CD4-positive, alpha-beta T cell treated with Interleukin-21 for 1 hour (primary cell): ENCODE results near the gene CEP350.
A peak's percentile ranks its signal among the peaks of the same experiment; 100 is the strongest.

Experiments
- DNase-seq: peaks from one replicate; pipeline ENCODE4 v3.0.0-alpha.2; 2020

Gene CEP350

GRCh38 chr1:180066150-180066549 is 111.5 kb downstream of the CEP350 start:
- DNase-seq: no peak

GRCh38 chr1:180070286-180070685 is 115.7 kb downstream of the CEP350 start:
- DNase-seq: no peak

- DNase-seq: no peak
Observed at GRCh38 chr1:180071759-180072158, 117.1 kb downstream of the CEP350 start.

GRCh38 chr1:180080439-180080838 is 125.8 kb downstream of the CEP350 start:
- DNase-seq: no peak

GRCh38 chr1:180081474-180081873 is 126.9 kb downstream of the CEP350 start:
- no peak for DNase-seq

DNA sequence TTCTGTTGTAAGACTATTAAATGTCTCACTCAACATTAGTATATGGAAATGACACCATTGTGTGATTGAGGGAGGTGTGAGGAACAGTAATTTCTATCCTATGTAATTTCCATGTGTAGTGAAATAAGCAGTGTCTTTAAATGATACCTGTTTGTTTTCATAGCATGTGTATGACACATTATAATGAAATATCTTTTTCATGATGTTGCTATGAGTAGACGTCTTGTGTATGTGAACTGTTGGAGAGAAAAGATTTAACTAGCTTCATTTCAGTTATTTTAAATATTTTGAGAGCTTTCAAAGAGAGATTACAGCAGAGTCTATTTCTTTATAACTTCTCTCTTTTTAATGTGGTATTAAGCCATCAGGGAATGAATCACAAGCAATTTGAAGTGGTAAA is 128.6 kb downstream of the CEP350 start:
- no peak for DNase-seq

DNA sequence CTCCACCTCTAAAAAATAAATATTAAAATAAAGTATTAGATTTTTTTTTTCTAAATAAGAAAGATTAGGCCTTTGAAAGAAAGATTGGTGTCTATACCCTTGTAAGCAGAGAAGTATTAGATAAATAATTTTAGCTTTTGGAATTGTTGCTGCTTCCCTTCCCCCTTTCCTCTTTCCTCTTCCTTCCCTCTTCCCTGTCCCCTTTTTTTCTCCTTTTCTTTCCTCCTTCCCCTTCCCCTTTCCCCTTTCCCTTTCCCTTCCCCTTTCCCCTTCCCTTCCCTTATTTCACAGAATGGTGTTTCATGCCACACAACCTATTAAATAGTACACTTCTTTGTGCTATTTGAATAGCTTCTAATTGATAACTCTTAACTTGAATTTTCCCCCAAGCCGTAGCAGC is 130.3 kb downstream of the CEP350 start:
- no peak for DNase-seq

DNA sequence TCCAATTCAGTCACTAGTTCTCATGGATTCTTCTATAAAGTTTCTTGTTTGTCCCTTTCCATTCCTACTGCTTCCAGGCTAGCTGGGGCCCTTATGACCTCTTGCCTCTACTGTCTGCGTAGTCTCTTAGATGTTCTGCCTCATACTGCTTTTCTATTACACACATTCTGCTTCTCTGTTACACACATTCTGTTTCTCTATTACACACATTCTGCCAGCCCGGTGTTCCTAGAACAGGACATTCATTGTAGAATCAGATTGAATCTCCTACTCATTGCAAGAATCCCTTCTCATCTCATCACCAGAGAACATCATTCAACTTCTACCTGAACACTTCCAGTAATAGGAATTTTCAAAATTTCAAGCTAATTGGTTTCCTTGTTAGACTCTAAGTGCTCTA is 130.7 kb downstream of the CEP350 start:
- no peak for DNase-seq

DNA sequence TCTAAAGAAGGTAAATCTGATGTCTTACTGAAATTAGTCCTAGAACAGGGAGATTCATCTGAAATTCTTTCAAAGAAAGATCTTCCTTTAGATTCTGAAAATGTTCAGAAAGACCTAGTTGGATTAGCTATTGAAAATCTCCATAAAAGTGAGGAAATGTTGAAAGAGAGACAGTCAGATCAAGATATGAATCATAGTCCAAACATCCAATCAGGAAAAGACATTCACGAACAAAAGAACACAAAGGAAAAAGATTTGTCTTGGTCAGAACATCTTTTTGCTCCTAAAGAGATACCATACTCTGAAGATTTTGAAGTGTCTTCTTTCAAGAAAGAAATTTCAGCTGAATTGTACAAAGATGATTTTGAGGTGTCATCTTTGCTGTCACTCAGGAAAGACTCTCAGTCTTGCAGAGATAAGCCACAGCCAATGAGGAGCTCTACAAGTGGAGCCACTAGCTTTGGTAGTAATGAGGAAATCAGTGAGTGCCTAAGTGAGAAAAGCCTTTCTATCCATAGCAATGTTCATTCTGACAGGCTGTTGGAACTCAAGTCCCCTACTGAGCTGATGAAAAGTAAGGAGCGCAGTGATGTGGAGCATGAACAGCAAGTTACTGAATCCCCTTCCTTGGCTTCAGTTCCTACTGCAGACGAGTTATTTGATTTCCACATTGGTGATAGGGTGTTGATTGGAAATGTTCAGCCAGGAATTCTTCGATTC is 138.5 kb downstream of the CEP350 start:
- no peak for DNase-seq

DNA sequence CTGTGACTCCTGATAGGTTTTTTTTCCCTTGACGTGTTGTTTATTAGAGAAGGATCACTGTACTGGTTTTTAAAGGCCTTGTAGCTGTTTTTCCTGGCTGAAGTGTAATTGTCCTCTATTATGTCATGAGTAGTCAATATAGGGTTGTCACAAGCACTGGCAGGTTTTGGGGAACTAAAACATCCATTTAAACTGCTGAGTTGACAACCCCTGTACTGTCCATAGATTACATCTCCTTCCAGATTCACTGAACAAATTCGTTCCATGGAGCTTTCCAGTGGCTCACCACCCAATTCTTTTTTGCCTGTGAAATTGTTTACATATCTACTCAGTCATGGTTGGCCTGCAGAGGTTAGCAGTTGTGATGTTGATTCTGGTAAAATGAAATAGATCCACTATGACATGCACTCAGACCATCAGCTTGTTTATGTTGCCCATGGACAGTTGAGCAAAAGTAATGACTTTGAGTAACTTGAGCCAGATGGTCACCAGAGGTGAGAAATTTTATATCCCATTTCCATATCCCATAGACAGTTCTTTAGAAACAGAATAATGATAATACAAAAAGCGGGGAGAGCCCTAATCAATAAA is 140.2 kb downstream of the CEP350 start:
- no peak for DNase-seq

GRCh38 chr1:180096584-180097325 is 142.1 kb downstream of the CEP350 start:
- no peak for DNase-seq

GRCh38 chr1:180097326-180097605 is 142.7 kb downstream of the CEP350 start:
- DNase-seq: no peak

GRCh38 chr1:180101411-180101810 is 146.8 kb downstream of the CEP350 start:
- DNase-seq: no peak

- DNase-seq: no peak
Observed at GRCh38 chr1:180103819-180104218, 149.2 kb downstream of the CEP350 start.

DNA sequence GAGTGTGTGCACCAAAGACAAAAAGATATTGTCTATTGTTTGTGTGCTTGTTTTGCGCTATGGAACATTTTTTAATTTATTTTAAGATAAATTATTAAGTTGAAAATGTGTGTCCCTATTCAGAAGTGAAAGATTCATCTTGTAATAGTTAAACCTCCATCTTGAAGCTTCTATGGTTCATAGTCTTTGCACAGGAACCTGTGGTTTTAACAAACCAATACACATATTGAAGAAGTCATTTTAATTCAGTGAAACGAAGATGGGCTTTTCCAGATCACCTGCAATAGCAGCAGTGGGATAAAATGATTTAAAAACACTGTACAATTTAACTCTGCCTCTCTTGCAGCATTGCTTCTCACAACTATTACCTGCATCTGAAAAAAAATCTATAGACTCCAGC is 157.5 kb downstream of the CEP350 start:
- DNase-seq: no peak

DNA sequence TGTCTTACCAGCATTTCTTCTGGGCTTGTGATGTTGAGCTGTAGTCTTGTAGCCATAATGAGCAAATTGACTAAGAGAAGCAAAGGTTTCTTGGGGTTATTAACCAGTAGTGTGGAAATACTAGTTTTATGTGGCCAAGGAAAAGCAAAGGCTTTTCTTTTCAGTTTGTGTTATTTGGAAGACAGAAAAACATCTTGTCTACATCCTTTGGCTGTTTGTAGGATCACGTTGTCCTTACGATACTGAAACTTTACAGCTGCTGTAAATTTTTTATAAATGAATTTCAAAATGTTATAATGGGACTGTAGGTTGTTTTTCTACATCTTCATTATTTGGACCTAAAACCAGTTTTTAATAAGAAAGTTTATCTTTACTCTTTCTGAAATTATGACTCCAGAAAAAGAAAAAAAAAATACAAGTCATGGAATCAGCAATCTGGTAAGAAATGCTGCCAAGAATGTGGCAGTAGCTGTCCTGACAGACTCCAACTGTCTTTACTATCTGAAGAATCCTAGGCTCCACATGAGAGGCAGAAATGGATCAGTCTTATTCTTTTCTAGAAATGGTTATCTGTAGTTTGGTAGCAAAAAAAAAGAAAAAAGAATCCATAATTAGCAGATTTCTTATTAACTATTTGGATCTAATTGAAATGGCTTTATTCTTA is 158.5 kb downstream of the CEP350 start:
- DNase-seq: no peak

DNA sequence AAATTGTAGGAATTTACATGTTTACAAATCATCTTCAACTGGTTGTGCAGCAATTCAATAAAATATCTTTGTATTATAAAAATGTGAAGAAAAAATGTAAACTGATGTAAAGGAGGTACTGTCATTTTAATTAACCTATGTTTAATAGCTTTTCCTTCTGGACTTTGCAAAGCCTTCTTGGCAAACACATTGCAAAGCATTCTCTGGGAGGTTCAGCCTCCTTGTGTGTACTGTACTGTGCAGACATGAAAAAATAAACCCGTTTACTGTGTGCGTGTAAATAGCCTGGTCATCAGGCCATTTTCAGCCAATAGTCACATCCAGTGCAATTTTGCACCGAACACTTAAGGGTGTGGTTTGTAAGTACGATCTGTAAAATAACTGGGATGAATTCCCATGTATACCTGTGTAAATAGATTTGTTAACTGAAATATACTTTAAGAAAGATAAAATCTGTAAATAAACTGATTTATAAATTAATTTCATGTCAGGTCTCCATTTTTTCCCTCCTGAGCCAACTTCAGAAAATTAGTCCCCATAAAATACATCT is 159.9 kb downstream of the CEP350 start:
- no peak for DNase-seq

- DNase-seq: no peak
Observed at GRCh38 chr1:180116964-180117763, 162.6 kb downstream of the CEP350 start.

DNA sequence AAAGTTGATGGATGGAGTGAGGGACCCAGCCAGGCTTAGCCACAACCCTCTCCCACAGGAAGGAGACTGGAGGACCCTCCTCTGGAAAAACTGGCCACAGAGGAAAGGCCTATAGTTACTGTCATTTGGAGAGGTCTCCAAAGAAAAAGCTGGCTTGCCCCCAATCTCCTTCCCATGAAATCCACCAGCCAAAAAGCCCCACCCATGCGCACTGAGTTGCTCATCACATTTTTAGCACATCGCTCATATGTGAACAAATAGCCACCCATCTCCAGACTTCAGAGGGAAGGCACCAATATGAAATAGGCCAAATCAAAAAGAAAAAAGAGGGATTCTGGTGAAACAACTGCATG is 163.1 kb downstream of the CEP350 start:
- DNase-seq: no peak

DNA sequence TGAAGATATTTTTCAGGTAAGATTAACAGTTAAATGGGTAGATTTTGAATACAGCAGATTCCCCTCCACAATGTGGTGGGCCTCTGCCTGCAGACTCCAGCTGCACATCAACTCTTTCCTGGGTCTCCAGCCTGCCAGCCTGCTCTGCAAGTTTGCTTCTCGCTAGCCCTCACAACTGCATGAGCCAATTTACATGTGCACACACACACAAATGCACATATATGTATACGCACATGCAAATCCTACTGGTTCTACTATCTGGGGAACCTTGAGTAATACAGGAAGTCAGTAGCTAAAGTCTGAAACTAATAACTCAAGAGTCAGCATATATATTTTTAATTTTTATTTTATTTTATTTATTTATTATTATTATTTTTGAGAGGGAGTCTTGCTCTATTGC is 165.2 kb downstream of the CEP350 start:
- no peak for DNase-seq

- no peak for DNase-seq
Observed at GRCh38 chr1:180123463-180123936, 168.9 kb downstream of the CEP350 start.

DNA sequence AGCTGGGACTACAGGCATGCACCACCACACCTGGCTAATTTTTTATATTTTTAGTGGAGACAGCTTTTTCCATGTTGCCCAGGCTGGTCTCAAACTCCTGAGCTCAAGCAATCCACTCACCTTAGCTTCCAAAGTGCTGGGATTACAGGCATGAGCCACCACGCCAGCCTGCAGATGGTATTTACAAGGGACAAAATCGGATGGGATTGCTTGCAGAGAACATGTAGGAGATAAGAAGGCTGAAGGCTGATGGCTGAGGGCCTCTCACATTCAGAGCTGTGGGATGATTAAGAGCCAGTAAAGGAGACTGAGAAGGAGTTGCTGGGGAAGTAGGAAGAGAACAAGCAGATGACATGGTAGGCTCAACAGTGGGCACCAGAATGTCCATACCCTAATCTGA is 176.0 kb downstream of the CEP350 start:
- DNase-seq: no peak

GRCh38 chr1:180131510-180131909 is 176.9 kb downstream of the CEP350 start:
- peak; percentile 19 for DNase-seq
